H1 (cell line): ENCODE results near the gene PHOSPHO1. TPM values are rescaled to one million over a fixed set of nuclear protein-coding genes. Genes with fewer than 3 reads are reported as not detected.

Experiments
- HDAC2 ChIP-seq, 2 experiments: fragments of 300-600 bp in 1 of 2; sonication (generic) in 1 of 2; IDR thresholded peaks; 2 replicates each; pipeline ENCODE4 v1.6.1; 2011 to 2012; ENCODE audit warnings: low read depth in 2 of 2, low read length in 2 of 2, mild to moderate bottlenecking in 2 of 2, moderate library complexity in 2 of 2, borderline replicate concordance in 1 of 2, inconsistent platforms in 1 of 2
- polyA plus RNA-seq, 7 experiments: library from polyadenylated mRNA; depleted of rRNA in 3 of 7; stranded (reverse) in 5 of 7; unstranded in 2 of 7; fragments of >200 nt in 5 of 7; fragments of 200-250 nt in 2 of 7; gene quantifications; 1 replicate in 5 of 7; 2 replicates in 1 of 7; 4 replicates in 1 of 7; pipeline versions ENCODE4 v1.2.1 to v1.2.3, GENCODE V29; 2011 to 2013; ENCODE audit warnings: missing spikeins in 2 of 7, mixed read lengths in 2 of 7
- total RNA-seq: library from RNA; stranded (reverse); fragmentation: NEBNext Ultra II Directional; extraction: Animal tissue kit (Norgen Biotek cat#: 25700); gene quantifications from 2 replicates; pipeline ENCODE4 v1.2.1, GENCODE V29; 2021

The PHOSPHO1 gene
- total and polyA plus RNA-seq, 2 of the 8 experiments (the other 6 are each of a cell fraction or from before 2014, with no cell fraction given): 0.34 to 0.45 TPM

DNA sequence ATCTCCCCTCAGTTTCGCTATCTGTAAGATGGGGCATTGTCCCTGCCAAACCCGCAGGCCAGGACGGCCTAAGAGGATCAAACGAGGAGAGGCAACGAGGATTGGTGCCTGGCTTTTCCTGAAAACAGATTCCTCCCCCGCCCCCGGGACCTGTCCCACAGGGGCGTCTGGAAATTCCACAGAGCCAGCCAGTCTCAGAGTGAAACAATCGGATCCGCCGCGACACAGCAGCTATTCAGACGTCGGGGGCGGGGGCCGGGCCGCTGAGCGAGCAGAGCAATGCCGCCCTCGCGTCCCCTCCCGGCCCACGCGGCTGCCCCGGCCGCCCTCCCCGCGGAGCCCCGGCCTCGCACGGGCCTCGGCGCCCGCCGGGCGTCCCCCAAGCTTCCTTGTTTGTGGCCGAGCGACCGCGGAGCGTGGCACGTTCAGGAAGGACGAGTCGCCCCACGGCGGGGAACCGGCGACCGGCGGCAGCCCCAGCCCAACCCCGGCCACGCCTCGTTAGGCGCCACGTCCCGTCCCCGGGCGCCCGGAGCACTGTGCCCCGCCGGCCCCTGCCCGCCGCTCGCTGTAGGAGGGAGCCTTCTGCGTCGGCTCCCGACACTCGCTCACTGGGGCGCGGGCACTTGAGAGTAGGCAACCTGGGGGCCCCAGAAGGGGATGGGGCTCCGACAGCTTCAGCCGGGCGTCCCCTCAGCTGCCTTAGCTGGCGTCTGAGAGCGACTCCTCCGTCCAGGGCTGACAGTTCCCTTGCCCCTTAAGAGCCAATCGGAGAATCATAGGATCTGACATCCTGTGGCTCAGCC lies 29.6 kb upstream of the PHOSPHO1 start (continued):
- peak in 1 of 2 experiments; percentile 40; a peak in 1 of 4 replicates for TF ChIP-seq HDAC2 (IDR thresholded peaks at IDR 0.05; ENCODE audit: borderline replicate concordance in 1 of 2, low read depth in 2 of 2, low read length in 2 of 2)
